Loucy (cell line): ENCODE measurements around the gene PHLDA1.

Experiments
- EZH2phosphoT487 ChIP-seq: fragments of 200-600 bp; IDR thresholded peaks from 2 replicates; pipeline ENCODE4 v1.6.1; 2018; ENCODE audit warnings: antibody characterized with exemption, mild to moderate bottlenecking, moderate library complexity, borderline replicate concordance
- TF ChIP-seq, protein P1 (sequence below): fragments of 200-600 bp; sonication (generic); conservative IDR thresholded peaks from 2 replicates; pipeline ENCODE4 v1.5.1; 2014; ENCODE audit warnings: mild to moderate bottlenecking, antibody characterized with exemption, low read length

DNA sequence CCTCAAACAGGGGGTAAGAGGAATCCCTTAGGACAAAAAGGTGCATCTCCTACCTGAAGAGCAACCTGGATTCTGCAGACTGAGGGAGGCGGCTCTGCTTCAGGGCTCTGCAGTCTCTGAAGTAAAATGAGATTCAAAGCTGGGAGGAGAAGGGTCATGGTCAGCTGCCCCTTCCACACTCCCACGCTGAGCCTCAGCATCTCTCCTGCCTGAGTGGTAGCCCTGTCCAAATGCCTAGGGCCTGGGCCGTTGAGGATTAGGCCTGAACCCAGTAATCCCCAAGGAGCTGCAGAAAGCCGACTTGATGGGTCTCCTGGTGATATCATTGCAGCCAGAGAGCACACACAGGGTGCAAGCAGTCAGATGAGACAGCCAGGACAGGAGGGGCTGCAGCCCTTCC lies 18.9 kb downstream of the PHLDA1 start:
- TF ChIP-seq, protein P1, sequence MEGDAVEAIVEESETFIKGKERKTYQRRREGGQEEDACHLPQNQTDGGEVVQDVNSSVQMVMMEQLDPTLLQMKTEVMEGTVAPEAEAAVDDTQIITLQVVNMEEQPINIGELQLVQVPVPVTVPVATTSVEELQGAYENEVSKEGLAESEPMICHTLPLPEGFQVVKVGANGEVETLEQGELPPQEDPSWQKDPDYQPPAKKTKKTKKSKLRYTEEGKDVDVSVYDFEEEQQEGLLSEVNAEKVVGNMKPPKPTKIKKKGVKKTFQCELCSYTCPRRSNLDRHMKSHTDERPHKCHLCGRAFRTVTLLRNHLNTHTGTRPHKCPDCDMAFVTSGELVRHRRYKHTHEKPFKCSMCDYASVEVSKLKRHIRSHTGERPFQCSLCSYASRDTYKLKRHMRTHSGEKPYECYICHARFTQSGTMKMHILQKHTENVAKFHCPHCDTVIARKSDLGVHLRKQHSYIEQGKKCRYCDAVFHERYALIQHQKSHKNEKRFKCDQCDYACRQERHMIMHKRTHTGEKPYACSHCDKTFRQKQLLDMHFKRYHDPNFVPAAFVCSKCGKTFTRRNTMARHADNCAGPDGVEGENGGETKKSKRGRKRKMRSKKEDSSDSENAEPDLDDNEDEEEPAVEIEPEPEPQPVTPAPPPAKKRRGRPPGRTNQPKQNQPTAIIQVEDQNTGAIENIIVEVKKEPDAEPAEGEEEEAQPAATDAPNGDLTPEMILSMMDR = no peak
- no peak for TF ChIP-seq EZH2phosphoT487
